ENCODE results near the gene SUGCT. TPM values are rescaled to one million over a fixed set of nuclear protein-coding genes. Genes with fewer than 3 reads are reported as not detected.

Gene SUGCT
- polyA plus RNA-seq, 1 donor, result 18.8 TPM

DNA sequence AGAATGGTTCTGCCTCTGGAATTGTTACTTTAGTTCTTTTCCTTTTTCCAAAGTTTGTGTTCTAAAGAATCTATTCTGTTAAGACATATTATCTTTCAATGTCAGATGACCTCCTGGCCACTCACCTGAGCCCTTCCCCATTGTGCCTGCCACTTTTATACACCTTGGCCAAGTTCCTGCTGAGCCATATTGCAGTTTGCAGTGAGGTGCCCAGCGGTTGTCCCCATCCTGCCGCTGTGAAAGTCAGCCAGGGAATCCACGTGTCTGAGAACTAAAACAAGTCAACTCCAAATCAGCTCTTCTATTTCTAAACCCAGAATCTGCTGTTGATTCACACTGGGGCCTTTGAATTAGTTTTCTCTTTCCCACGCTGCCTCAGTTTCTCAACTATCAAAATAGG, 641.1 kb downstream of the SUGCT start:
- no CpG with 5 or more reads among the region's 4 CpGs for WGBS (ENCODE audit: insufficient coverage, low lambda C conversion rate)

DNA sequence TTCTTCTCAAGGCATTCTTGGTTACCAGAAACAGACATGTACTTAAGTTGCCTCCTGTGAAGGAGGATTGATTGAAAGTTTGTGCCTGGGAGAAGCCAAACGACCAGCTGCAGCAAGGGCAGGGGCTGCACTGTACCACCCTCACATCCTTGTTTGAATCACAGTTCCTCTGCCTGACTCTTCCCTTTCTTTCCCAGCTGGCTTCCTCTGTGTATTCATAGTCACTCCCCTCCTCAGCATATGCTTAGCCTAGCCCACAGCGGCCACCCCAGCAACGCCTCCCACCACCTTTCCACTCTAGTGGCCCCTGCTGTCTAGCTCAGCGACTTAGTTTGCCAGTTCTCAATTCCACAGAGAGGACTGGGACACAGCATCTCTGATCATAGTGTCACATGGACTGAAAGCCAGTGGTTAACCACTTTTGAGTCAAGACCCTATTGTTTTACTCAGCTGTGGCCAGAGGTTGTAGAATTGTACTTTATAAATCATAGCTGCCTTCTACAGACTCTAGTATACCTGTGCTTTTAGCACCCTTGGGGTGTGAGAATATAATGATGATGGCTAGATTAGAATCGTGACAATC, 643.0 kb downstream of the SUGCT start:
- Histone ChIP-seq H3K27ac (ENCODE audit: low read length) (no peak overlapping the region), H3K4me1 (ENCODE audit: control insufficient read depth, insufficient read depth, low read length) (no peaks in the 10 kb centered on the region), H3K4me3 (ENCODE audit: low read length) (no peak overlapping the region), H3K9me3 (ENCODE audit: control insufficient read depth, low read depth, low read length) (no peaks in the 10 kb centered on the region), H3K27me3 (ENCODE audit: control insufficient read depth, insufficient read depth, low read length) (no peaks in the 10 kb centered on the region), H3K36me3 (ENCODE audit: control insufficient read depth, insufficient read depth, low read length) (no peaks in the 10 kb centered on the region)
- no CpG with 5 or more reads among the region's 5 CpGs for WGBS (ENCODE audit: insufficient coverage, low lambda C conversion rate)
- no peak for DNase-seq

More for the DNA sequence above, 641.1 kb downstream of the SUGCT start:
- Histone ChIP-seq H3K27ac (ENCODE audit: low read length) (no peak overlapping the region), H3K4me3 (ENCODE audit: low read length) (no peak overlapping the region), H3K36me3 (ENCODE audit: control insufficient read depth, insufficient read depth, low read length) (no peaks in the 10 kb centered on the region), H3K4me1 (ENCODE audit: control insufficient read depth, insufficient read depth, low read length) (no peaks in the 10 kb centered on the region), H3K27me3 (ENCODE audit: control insufficient read depth, insufficient read depth, low read length) (no peaks in the 10 kb centered on the region), H3K9me3 (ENCODE audit: control insufficient read depth, low read depth, low read length) (no peaks in the 10 kb centered on the region)
- DNase-seq, result no peak

DNA sequence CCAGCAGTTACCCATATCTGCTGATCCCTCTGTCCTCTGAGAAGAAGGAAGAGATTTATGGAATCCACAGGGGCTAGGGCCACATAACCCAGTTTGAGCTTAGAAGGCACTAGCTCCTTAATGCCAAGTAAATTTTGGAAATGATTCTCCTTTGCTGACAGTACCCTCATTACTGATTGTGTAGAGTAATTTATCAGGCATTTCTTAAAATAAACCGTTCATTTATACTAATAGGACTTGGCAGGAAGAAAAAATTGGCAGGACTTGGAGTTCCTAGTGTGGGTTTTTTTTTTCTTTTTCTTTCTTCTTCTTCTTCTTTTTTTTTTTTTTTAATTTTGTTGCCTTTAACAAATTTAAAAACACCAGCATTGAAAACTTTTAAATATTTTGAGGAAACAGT, 645.7 kb downstream of the SUGCT start:
- H3K27me3 ChIP-seq (ENCODE audit: control insufficient read depth, insufficient read depth, low read length), result no peaks in the 10 kb centered on the region
- no peaks in the 10 kb centered on the region for H3K4me1 ChIP-seq (ENCODE audit: control insufficient read depth, insufficient read depth, low read length)
- no peak overlapping the region for H3K4me3 ChIP-seq (ENCODE audit: low read length)
- 100% methylated on average over 1 of the region's 1 CpG for WGBS (ENCODE audit: insufficient coverage, low lambda C conversion rate)
- no peak for DNase-seq
- H3K27ac ChIP-seq (ENCODE audit: low read length), result no peak overlapping the region
- no peaks in the 10 kb centered on the region for H3K36me3 ChIP-seq (ENCODE audit: control insufficient read depth, insufficient read depth, low read length)
- H3K9me3 ChIP-seq (ENCODE audit: control insufficient read depth, low read depth, low read length), result no peaks in the 10 kb centered on the region

DNA sequence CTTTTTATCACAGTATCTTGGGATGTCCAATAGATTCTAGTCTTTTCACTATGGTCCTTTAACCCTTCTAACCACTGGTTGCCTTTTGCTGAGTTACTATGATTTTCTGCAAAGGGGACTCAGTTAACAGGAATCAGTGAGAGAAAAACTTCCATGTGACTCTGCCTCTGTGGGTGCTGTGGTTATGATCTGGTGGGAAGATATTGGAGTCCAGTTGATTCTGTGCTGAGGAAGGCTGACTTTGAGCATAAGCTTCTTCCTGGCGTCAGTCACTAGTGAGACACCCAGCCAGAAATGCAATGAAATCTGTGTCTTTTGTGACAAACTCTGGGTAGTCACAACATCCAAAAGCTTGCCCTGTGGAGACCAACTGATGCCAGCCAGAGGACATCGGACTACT, 648.0 kb downstream of the SUGCT start:
- no peaks in the 10 kb centered on the region for H3K9me3 ChIP-seq (ENCODE audit: control insufficient read depth, low read depth, low read length)
- no peaks in the 10 kb centered on the region for H3K36me3 ChIP-seq (ENCODE audit: control insufficient read depth, insufficient read depth, low read length)
- WGBS (ENCODE audit: insufficient coverage, low lambda C conversion rate), result 100% methylated on average over 1 of the region's 2 CpGs
- H3K4me3 ChIP-seq (ENCODE audit: low read length), result no peak overlapping the region
- H3K4me1 ChIP-seq (ENCODE audit: control insufficient read depth, insufficient read depth, low read length), result no peaks in the 10 kb centered on the region
- H3K27ac ChIP-seq (ENCODE audit: low read length), result no peak overlapping the region
- H3K27me3 ChIP-seq (ENCODE audit: control insufficient read depth, insufficient read depth, low read length), result no peaks in the 10 kb centered on the region
- DNase-seq, result no peak

DNA sequence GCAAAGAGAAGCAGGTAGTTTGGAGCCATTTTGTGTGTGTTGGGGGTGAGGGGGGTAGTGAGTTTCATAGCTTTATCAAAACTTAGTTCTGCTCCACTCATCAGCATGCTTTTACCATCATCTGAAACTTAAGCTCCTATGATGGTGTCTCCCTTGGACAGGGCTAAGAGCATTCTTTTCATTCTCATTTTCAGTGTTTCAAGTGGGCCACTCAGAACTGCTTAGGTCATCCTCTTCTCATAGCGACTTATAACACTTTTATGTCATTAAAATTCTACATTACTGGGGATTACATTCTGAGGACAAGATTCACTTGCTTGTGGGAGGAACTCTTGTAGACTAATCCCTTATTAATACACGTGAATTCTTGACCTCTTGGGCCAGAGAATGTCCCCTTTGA, 649.4 kb downstream of the SUGCT start:
- H3K9me3 ChIP-seq (ENCODE audit: control insufficient read depth, low read depth, low read length), result no peaks in the 10 kb centered on the region
- H3K36me3 ChIP-seq (ENCODE audit: control insufficient read depth, insufficient read depth, low read length), result no peaks in the 10 kb centered on the region
- no peaks in the 10 kb centered on the region for H3K4me1 ChIP-seq (ENCODE audit: control insufficient read depth, insufficient read depth, low read length)
- no peaks in the 10 kb centered on the region for H3K27me3 ChIP-seq (ENCODE audit: control insufficient read depth, insufficient read depth, low read length)
- no peak overlapping the region for H3K4me3 ChIP-seq (ENCODE audit: low read length)
- WGBS (ENCODE audit: insufficient coverage, low lambda C conversion rate), result no CpG with 5 or more reads among the region's 2 CpGs
- H3K27ac ChIP-seq (ENCODE audit: low read length), result no peak overlapping the region
- no peak for DNase-seq

DNA sequence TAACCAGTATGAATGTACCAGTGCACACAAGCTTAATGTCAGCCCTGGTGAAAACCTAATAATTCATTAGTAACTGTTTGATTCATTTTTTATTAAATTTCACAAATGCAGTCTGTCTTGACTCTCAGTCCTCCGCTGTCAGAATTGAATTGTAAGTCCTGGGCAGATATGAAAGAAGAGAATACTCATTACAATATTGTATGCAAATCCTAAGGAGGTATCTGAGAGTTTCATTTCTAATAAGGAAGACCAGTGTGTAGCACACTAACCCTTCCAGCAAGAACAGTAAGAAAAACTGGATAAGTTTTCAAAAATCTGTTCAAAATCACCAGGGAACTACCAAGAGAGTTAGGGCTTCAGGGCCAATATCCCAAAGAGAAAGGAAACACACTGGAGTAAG, 652.1 kb downstream of the SUGCT start:
- no peaks in the 10 kb centered on the region for H3K4me1 ChIP-seq (ENCODE audit: control insufficient read depth, insufficient read depth, low read length)
- no peaks in the 10 kb centered on the region for H3K27me3 ChIP-seq (ENCODE audit: control insufficient read depth, insufficient read depth, low read length)
- 100% methylated on average over 1 of the region's 1 CpG for WGBS (ENCODE audit: insufficient coverage, low lambda C conversion rate)
- no peak for DNase-seq
- no peaks in the 10 kb centered on the region for H3K36me3 ChIP-seq (ENCODE audit: control insufficient read depth, insufficient read depth, low read length)
- H3K27ac ChIP-seq (ENCODE audit: low read length), result no peak overlapping the region
- H3K9me3 ChIP-seq (ENCODE audit: control insufficient read depth, low read depth, low read length), result no peaks in the 10 kb centered on the region
- H3K4me3 ChIP-seq (ENCODE audit: low read length), result no peak overlapping the region

DNA sequence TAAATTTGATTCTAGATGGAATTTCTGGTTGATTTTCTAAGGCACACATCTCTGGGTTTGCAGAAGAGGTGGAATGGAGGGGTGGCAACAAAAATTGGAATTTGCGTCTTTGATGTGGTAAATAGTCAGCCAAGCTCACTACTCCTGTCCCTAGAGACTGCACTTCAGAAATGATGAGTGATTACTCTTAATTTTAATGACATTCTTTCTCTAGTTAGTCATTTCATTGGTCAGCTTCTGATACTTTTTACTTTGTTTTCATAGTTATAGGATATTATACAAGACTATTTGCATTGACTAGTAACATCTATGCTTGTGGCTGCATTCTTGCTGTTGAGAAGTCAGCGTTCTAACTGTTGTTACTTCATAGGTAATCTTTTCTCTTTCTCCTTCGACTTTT, 658.3 kb downstream of the SUGCT start:
- Histone ChIP-seq H3K4me3 (ENCODE audit: low read length) (no peak overlapping the region), H3K27me3 (ENCODE audit: control insufficient read depth, insufficient read depth, low read length) (no peaks in the 10 kb centered on the region), H3K9me3 (ENCODE audit: control insufficient read depth, low read depth, low read length) (no peaks in the 10 kb centered on the region), H3K4me1 (ENCODE audit: control insufficient read depth, insufficient read depth, low read length) (no peaks in the 10 kb centered on the region), H3K27ac (ENCODE audit: low read length) (no peak overlapping the region), H3K36me3 (ENCODE audit: control insufficient read depth, insufficient read depth, low read length) (no peaks in the 10 kb centered on the region)
- WGBS (ENCODE audit: insufficient coverage, low lambda C conversion rate), result 80% methylated on average over 2 of the region's 3 CpGs
- no peak for DNase-seq

DNA sequence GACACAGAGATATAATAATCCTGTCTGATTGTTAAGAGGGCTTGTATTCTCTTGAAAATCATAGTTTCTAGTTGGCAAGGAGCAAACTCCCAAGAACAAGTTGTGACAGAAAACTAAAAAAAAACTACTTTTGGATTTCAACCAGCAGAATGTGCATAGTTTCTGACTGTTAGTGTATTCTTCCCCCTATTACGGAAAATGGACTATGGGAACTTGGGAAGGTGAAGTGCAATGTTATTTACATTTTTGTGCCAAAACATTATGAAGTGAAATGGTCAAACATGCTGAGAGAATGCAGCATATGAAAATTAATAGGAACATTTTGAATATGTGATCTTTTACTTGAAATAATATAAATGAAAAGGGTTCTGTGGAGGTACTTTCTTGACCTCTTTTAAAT, 660.8 kb downstream of the SUGCT start:
- no peak overlapping the region for H3K27ac ChIP-seq (ENCODE audit: low read length)
- no peak for DNase-seq
- no peaks in the 10 kb centered on the region for H3K36me3 ChIP-seq (ENCODE audit: control insufficient read depth, insufficient read depth, low read length)
- H3K4me3 ChIP-seq (ENCODE audit: low read length), result no peak overlapping the region
- no peaks in the 10 kb centered on the region for H3K9me3 ChIP-seq (ENCODE audit: control insufficient read depth, low read depth, low read length)
- H3K4me1 ChIP-seq (ENCODE audit: control insufficient read depth, insufficient read depth, low read length), result no peaks in the 10 kb centered on the region
- WGBS (ENCODE audit: insufficient coverage, low lambda C conversion rate), result no CpG with 5 or more reads among the region's 1 CpG
- no peaks in the 10 kb centered on the region for H3K27me3 ChIP-seq (ENCODE audit: control insufficient read depth, insufficient read depth, low read length)

DNA sequence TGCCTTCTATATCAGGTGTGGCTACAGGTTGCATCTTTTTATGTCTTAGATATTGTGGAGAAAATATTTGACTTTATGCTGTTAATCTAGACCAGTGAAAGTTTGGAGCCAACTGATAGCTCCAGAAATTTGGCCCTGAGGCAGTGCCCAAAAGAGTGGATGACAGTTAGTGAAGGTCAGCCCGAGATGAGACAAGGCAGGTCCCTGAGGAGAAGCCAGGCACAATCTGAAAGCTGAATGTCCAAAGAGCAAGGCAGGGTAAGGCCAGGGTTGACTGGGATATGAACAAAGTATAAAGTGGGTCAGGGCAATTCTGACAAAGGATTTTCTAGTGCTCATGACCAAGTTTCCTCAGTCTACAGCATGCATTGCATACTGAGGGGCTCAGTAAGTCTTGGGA, 661.9 kb downstream of the SUGCT start:
- Histone ChIP-seq H3K9me3 (ENCODE audit: control insufficient read depth, low read depth, low read length) (no peaks in the 10 kb centered on the region), H3K27me3 (ENCODE audit: control insufficient read depth, insufficient read depth, low read length) (no peaks in the 10 kb centered on the region), H3K4me3 (ENCODE audit: low read length) (no peak overlapping the region), H3K27ac (ENCODE audit: low read length) (no peak overlapping the region), H3K4me1 (ENCODE audit: control insufficient read depth, insufficient read depth, low read length) (no peaks in the 10 kb centered on the region), H3K36me3 (ENCODE audit: control insufficient read depth, insufficient read depth, low read length) (no peaks in the 10 kb centered on the region)
- no CpG with 5 or more reads among the region's 1 CpG for WGBS (ENCODE audit: insufficient coverage, low lambda C conversion rate)
- DNase-seq, result no peak

DNA sequence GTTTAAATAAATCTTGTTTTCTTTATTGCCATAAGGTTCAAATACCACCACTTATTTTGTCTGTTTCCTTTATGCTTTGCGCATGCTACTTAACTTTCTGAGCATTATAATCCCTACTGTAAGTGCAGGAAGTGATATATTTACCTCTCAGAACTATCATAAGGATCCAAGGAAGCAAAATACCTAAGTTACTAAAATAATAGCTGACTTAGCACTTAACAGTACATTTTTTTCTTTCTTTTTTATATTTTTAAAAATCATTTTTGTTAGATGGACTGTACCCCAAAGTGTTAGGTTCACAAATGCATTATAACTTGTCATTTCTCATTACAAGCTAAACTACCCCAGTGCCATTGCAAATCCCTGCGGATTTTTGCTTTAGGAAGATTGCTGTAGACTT, 663.8 kb downstream of the SUGCT start:
- Histone ChIP-seq H3K27me3 (ENCODE audit: control insufficient read depth, insufficient read depth, low read length) (no peaks in the 10 kb centered on the region), H3K4me3 (ENCODE audit: low read length) (no peak overlapping the region), H3K27ac (ENCODE audit: low read length) (no peak overlapping the region), H3K9me3 (ENCODE audit: control insufficient read depth, low read depth, low read length) (no peaks in the 10 kb centered on the region), H3K36me3 (ENCODE audit: control insufficient read depth, insufficient read depth, low read length) (no peaks in the 10 kb centered on the region), H3K4me1 (ENCODE audit: control insufficient read depth, insufficient read depth, low read length) (no peaks in the 10 kb centered on the region)
- DNase-seq, result no peak
- WGBS (ENCODE audit: insufficient coverage, low lambda C conversion rate), result no CpG with 5 or more reads among the region's 2 CpGs
